LNCaP clone FGC (cell line): ENCODE measurements around the gene ERICH3.

Experiments
- DNase-seq: peaks from one replicate; pipeline ENCODE4 v3.0.0-alpha.2; 2011; ENCODE audit warnings: low read depth
- H3K4me3 ChIP-seq: 2 replicates; pipeline ENCODE4 v1.5.1; 2011; ENCODE audit warnings: mild to moderate bottlenecking, low read depth, low read length, control low read depth
- CTCF ChIP-seq: IDR thresholded peaks from 2 replicates; pipeline ENCODE4 v1.5.1; 2012; ENCODE audit warnings: mild to moderate bottlenecking; ENCODE audit not compliant: control insufficient read depth, insufficient read depth; ENCODE audit errors: extremely low read depth

The ERICH3 gene

GRCh38 chr1:74593887-74594866, 79.4 kb downstream of the ERICH3 start:
- no peak overlapping the region for H3K4me3 ChIP-seq
- DNase-seq: no peak
- no peak for TF ChIP-seq CTCF

DNA sequence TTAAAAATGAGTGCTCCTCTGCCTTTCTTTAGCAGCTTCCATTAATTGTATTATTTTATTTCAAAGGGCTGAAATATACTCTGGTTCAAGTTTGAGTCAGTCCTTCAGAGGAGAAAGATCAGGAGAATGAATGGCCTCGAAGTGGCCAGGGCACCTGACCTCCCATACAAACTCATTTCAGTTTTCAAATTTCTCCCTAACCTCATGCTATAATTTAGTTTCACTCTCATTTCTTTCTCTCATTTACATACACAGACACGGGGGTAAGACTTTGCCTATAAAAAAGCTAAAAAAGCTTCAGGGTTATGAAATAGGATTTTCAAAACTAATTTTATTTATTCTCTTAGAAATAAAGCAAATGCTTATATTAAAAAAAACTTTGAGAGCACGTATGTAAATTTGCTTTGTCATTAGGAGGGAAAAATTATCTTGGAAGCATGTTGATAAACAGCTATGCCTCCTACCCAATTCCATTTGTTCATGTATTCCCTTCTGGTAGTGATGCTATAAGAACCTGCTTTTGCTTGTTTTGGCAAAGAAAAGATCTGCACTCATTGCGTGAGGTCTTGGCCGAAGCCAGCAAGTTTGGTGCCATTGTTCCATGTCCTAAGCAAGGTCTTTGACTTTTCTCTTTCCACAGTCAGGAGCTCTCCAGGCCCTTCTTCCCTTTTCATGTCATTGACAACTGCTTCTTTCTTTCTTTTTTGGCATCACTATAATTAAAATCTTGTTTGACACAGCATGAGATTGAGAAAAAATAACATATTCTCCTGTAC, 80.8 kb downstream of the ERICH3 start:
- no peak for DNase-seq
- no peak overlapping the region for H3K4me3 ChIP-seq
- TF ChIP-seq CTCF: no peak

DNA sequence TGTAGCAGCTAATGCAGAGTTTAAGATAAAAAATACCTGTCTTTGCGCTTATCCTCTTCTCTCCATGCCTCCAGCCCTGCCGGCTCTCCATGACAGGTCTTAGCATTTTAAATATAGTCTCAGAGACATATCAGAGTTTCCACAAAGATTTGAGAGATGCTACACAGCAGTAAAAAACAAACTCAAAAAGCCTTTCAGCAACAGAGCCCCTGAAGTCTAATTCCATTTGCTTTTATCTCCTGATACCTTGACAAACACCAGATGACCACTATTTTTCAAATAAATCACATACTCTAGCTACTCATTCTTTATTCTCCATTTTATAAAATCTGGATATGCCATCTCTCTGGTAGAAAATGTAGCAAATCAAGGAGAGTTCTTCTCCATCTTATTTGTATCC, 81.6 kb downstream of the ERICH3 start:
- DNase-seq: no peak
- TF ChIP-seq CTCF: no peak
- no peak overlapping the region for H3K4me3 ChIP-seq

GRCh38 chr1:74590288-74590687, 83.3 kb downstream of the ERICH3 start:
- TF ChIP-seq CTCF: no peak
- H3K4me3 ChIP-seq: no peak overlapping the region
- no peak for DNase-seq

GRCh38 chr1:74587888-74588287, 85.7 kb downstream of the ERICH3 start:
- DNase-seq: no peak
- H3K4me3 ChIP-seq: no peak overlapping the region
- TF ChIP-seq CTCF: no peak

DNA sequence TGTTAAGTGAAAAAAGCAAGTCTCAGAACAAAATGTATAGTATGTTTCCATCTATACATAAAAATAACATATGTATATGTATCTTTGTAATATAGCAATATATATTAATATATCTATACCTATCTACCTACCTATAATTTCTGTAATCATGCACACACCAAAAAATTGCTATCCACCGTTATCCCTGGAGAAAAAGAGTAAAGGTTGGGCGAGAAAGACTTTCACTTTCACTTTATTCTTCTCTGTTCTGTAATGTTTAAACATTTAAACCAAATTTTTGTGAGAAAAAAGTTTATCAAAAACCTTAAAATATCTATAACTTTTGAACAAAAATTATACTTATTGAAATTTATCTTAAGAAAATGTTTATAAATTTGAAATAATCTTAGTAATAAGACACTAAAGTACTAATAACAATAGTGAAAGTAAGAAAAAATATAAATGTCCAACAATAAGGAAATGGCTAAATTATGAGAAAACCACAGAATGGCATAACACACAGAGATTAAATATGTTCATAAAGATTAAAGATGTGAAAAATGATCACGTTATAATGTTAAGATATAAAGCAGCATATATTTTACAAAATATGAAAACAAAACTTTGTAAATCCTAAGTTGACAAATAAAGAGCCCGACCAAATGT, 87.2 kb downstream of the ERICH3 start:
- DNase-seq: no peak
- H3K4me3 ChIP-seq: peak overlapping the region; percentile 12; the same call in 1 of the 2 replicates
- TF ChIP-seq CTCF: no peak
